Astrocyte (in vitro differentiated cells and primary cell): ENCODE measurements around the gene IL2RG. TPM values are rescaled to one million over a fixed set of nuclear protein-coding genes. Genes with fewer than 3 reads are reported as not detected.

Experiments used
- DNase-seq: peaks from one replicate; pipeline ENCODE4 v3.0.0-alpha.2; 2010; ENCODE audit warnings: low read depth
- FAIRE-seq: peaks from 2 replicates; lab custom pipeline; 2011; peaks lifted over from hg19 to GRCh38; lab: Jason Lieb, UNC
- H2AFZ ChIP-seq: 2 replicates; pipeline ENCODE4 v1.6.0; 2012; ENCODE audit warnings: low read depth, low read length, inconsistent platforms
- H3K27ac ChIP-seq: 2 replicates; pipeline ENCODE4 v1.5.1; 2011; ENCODE audit warnings: low read depth, low read length, inconsistent platforms
- H3K27me3 ChIP-seq: 2 replicates; pipeline ENCODE4 v1.6.0; 2011; ENCODE audit warnings: low read length, inconsistent platforms; ENCODE audit not compliant: insufficient read depth
- H3K36me3 ChIP-seq: 2 replicates; pipeline ENCODE4 v1.5.1; 2011; ENCODE audit warnings: low read length, inconsistent platforms; ENCODE audit not compliant: insufficient read depth
- H3K4me1 ChIP-seq: 2 replicates; pipeline ENCODE4 v1.5.1; 2011; ENCODE audit warnings: low read length, inconsistent platforms; ENCODE audit not compliant: insufficient read depth
- H3K4me2 ChIP-seq: 2 replicates; pipeline ENCODE4 v1.6.0; 2012; ENCODE audit warnings: low read length, inconsistent platforms
- H3K4me3 ChIP-seq: 2 replicates; pipeline ENCODE4 v1.5.1; 2011; ENCODE audit warnings: low read depth, mild to moderate bottlenecking, low read length, inconsistent platforms; ENCODE audit not compliant: insufficient read depth
- H3K79me2 ChIP-seq: 2 replicates; pipeline ENCODE4 v1.6.0; 2012; ENCODE audit warnings: mild to moderate bottlenecking, low read length, inconsistent platforms; ENCODE audit not compliant: insufficient read depth
- H3K9ac ChIP-seq: 2 replicates; pipeline ENCODE4 v1.6.0; 2012; ENCODE audit warnings: mild to moderate bottlenecking, low read length, inconsistent platforms
- H3K9me3 ChIP-seq: 2 replicates; pipeline ENCODE4 v1.5.1; 2012; ENCODE audit warnings: low read depth, mild to moderate bottlenecking, low read length, inconsistent platforms; ENCODE audit not compliant: insufficient read depth
- H4K20me1 ChIP-seq: 2 replicates; pipeline ENCODE4 v1.6.0; 2012; ENCODE audit warnings: low read length, inconsistent platforms; ENCODE audit not compliant: insufficient read depth
- H3K27ac Mint-ChIP-seq: one replicate; pipeline ENCODE4 v1.8.0; 2021; ENCODE audit warnings: mild to moderate bottlenecking, mixed read lengths; ENCODE audit not compliant: unreplicated experiment
- H3K27me3 Mint-ChIP-seq: one replicate; pipeline ENCODE4 v1.8.0; 2021; ENCODE audit warnings: low read depth, mixed read lengths; ENCODE audit not compliant: unreplicated experiment
- H3K36me3 Mint-ChIP-seq: one replicate; pipeline ENCODE4 v1.8.0; 2021; ENCODE audit warnings: low read depth, mixed read lengths; ENCODE audit not compliant: unreplicated experiment
- H3K4me1 Mint-ChIP-seq: one replicate; pipeline ENCODE4 v1.8.0; 2021; ENCODE audit warnings: low read depth, mixed read lengths; ENCODE audit not compliant: unreplicated experiment
- H3K4me3 Mint-ChIP-seq: one replicate; pipeline ENCODE4 v1.8.0; 2021; ENCODE audit warnings: mild to moderate bottlenecking, moderate library complexity, mixed read lengths; ENCODE audit not compliant: unreplicated experiment
- H3K9me3 Mint-ChIP-seq: one replicate; pipeline ENCODE4 v1.8.0; 2021; ENCODE audit warnings: mild to moderate bottlenecking, mixed read lengths; ENCODE audit not compliant: unreplicated experiment
- CTCF ChIP-seq: IDR thresholded peaks from 2 replicates; pipeline ENCODE4 v1.5.1; 2011; ENCODE audit warnings: low read depth, mild to moderate bottlenecking, inconsistent platforms, low read length, moderate library complexity; ENCODE audit not compliant: insufficient read depth
- EZH2 ChIP-seq: IDR thresholded peaks from 2 replicates; pipeline ENCODE4 v1.6.1; 2012; ENCODE audit warnings: mild to moderate bottlenecking, low read length, inconsistent platforms; ENCODE audit not compliant: insufficient read depth
- total RNA-seq: library from RNA; stranded (reverse); gene quantifications from 2 replicates; pipeline ENCODE4 v1.2.1, GENCODE V29; 2021

The IL2RG gene
- total RNA-seq, 1 donor from 2014 or later, result 0.59 TPM

- Mint-ChIP-seq H3K36me3 (no peaks in the 10 kb centered on the region), H3K4me3 (no peak overlapping the region), H3K4me1 (peaks cover 26% of the 10 kb centered on the region), H3K9me3 (no peaks in the 10 kb centered on the region), H3K27ac (no peak overlapping the region), H3K27me3 (peaks cover 3% of the 10 kb centered on the region)
- H3K9ac ChIP-seq, result no peak overlapping the region
- H3K27ac ChIP-seq, result no peak overlapping the region
- H2AFZ ChIP-seq, result no peak overlapping the region
- H3K4me1 ChIP-seq, result peaks cover 3% of the 10 kb centered on the region
- no peak overlapping the region for H3K4me3 ChIP-seq
- H4K20me1 ChIP-seq, result no peaks in the 10 kb centered on the region
- H3K4me2 ChIP-seq, result no peak overlapping the region
- DNase-seq, result no peak
- H3K9me3 ChIP-seq, result no peaks in the 10 kb centered on the region
- no peaks in the 10 kb centered on the region for H3K79me2 ChIP-seq
- no peak for TF ChIP-seq CTCF
- TF ChIP-seq EZH2, result no peak
- H3K27me3 ChIP-seq, result no peaks in the 10 kb centered on the region
- no peaks in the 10 kb centered on the region for H3K36me3 ChIP-seq
- no peak for FAIRE-seq
Measured at GRCh38 chrX:71099736-71100135, 11.6 kb downstream of the IL2RG start.

- Mint-ChIP-seq H3K36me3 (no peaks in the 10 kb centered on the region), H3K27me3 (peaks cover 3% of the 10 kb centered on the region), H3K9me3 (no peaks in the 10 kb centered on the region), H3K4me3 (no peak overlapping the region), H3K27ac (no peak overlapping the region), H3K4me1 (peaks cover 19% of the 10 kb centered on the region)
- Histone ChIP-seq H3K27ac (no peak overlapping the region), H3K9me3 (no peaks in the 10 kb centered on the region), H3K79me2 (no peaks in the 10 kb centered on the region), H3K9ac (no peak overlapping the region), H3K4me2 (no peak overlapping the region), H4K20me1 (no peaks in the 10 kb centered on the region), H2AFZ (no peak overlapping the region), H3K36me3 (no peaks in the 10 kb centered on the region), H3K4me3 (no peak overlapping the region), H3K4me1 (peaks cover 3% of the 10 kb centered on the region), H3K27me3 (no peaks in the 10 kb centered on the region)
- DNase-seq (no peak), FAIRE-seq (no peak)
- TF ChIP-seq EZH2 (no peak), CTCF (no peak)
Measured at GRCh38 chrX:71098951-71099506, 12.3 kb downstream of the IL2RG start.

- no peak overlapping the region for H3K4me2 ChIP-seq
Measured at GRCh38 chrX:71098302-71098701, 13.1 kb downstream of the IL2RG start.

More at GRCh38 chrX:71098302-71098701, 13.1 kb downstream of the IL2RG start:
- Histone ChIP-seq H3K27me3 (no peaks in the 10 kb centered on the region), H3K9me3 (no peaks in the 10 kb centered on the region), H3K27ac (no peak overlapping the region), H4K20me1 (no peaks in the 10 kb centered on the region), H3K9ac (no peak overlapping the region), H3K4me1 (peaks cover 3% of the 10 kb centered on the region), H3K4me3 (no peak overlapping the region), H3K36me3 (no peaks in the 10 kb centered on the region), H2AFZ (no peak overlapping the region), H3K79me2 (no peaks in the 10 kb centered on the region)
- Mint-ChIP-seq H3K36me3 (no peaks in the 10 kb centered on the region), H3K27me3 (peaks cover 3% of the 10 kb centered on the region), H3K27ac (no peak overlapping the region), H3K4me3 (no peak overlapping the region), H3K4me1 (peaks cover 15% of the 10 kb centered on the region), H3K9me3 (no peaks in the 10 kb centered on the region)
- TF ChIP-seq CTCF (peak; percentile 6), EZH2 (no peak)
- no peak for FAIRE-seq
- no peak for DNase-seq
